GM12878 (cell line): ENCODE measurements around the gene GALK1. TPM values are rescaled to one million over a fixed set of nuclear protein-coding genes. Genes with fewer than 3 reads are reported as not detected.

ENCODE experiments used
- BACH1 ChIP-seq: fragments of 450-650 bp; IDR thresholded peaks from 2 replicates; pipeline ENCODE4 v1.6.1; 2017; ENCODE audit warnings: mild to moderate bottlenecking, borderline replicate concordance
- EED ChIP-seq: sonication (generic); IDR thresholded peaks from 2 replicates; pipeline ENCODE4 v1.6.1; 2016; ENCODE audit warnings: antibody characterized with exemption, low read depth
- EGR1 ChIP-seq, 2 experiments: IDR thresholded peaks; 1 replicate in 1 of 2; 2 replicates in 1 of 2; pipeline ENCODE4 v1.6.1; 2011 to 2012; ENCODE audit warnings: low read depth in 2 of 2, low read length in 2 of 2, borderline replicate concordance in 1 of 2, mild to moderate bottlenecking in 1 of 2, moderate library complexity in 1 of 2
- ESRRA ChIP-seq: IDR thresholded peaks from 2 replicates; pipeline ENCODE4 v1.6.1; 2012; ENCODE audit warnings: mild to moderate bottlenecking, low read length, improper control_type of control experiment
- EZH2 ChIP-seq: IDR thresholded peaks from 2 replicates; pipeline ENCODE4 v1.6.1; 2012; ENCODE audit warnings: low read depth, mild to moderate bottlenecking, control low read depth, inconsistent platforms, low read length, borderline replicate concordance; ENCODE audit not compliant: control insufficient read depth
- FOS ChIP-seq: IDR thresholded peaks from 3 replicates; pipeline ENCODE4 v1.6.1; 2011; ENCODE audit warnings: borderline replicate concordance; ENCODE audit not compliant: insufficient read length; ENCODE audit errors: extremely low read depth
- FOXK2 ChIP-seq: fragments of 450-650 bp; IDR thresholded peaks from 2 replicates; pipeline ENCODE4 v1.6.1; 2017; ENCODE audit warnings: mild to moderate bottlenecking, moderate library complexity
- HDAC6 ChIP-seq: fragments of 200-600 bp; sonication (generic); IDR thresholded peaks from one replicate; pipeline ENCODE4 v1.8.0; 2017; ENCODE audit warnings: antibody characterized with exemption; ENCODE audit not compliant: unreplicated experiment
- IKZF1 ChIP-seq: fragments of 450-650 bp; conservative IDR thresholded peaks from 2 replicates; pipeline ENCODE4 v1.6.1; 2017; ENCODE audit warnings: antibody characterized with exemption, mild to moderate bottlenecking
- MTA3 ChIP-seq: IDR thresholded peaks from 2 replicates; pipeline ENCODE4 v1.6.1; 2012; ENCODE audit warnings: low read length, inconsistent platforms, borderline replicate concordance
- NFIC ChIP-seq: IDR thresholded peaks from 2 replicates; pipeline ENCODE4 v1.6.1; 2012; ENCODE audit warnings: low read depth, mild to moderate bottlenecking, inconsistent platforms, low read length, moderate library complexity
- NR2F1 ChIP-seq: fragments of 450-650 bp; conservative IDR thresholded peaks from 2 replicates; pipeline ENCODE4 v1.6.1; 2017; ENCODE audit warnings: mild to moderate bottlenecking
- NRF1 ChIP-seq: conservative IDR thresholded peaks from 2 replicates; pipeline ENCODE4 v1.6.1; 2011; ENCODE audit warnings: mild to moderate bottlenecking, low read depth, low read length, improper control_type of control experiment
- POLR2A ChIP-seq: IDR thresholded peaks from 2 replicates; pipeline ENCODE4 v1.6.1; 2011; ENCODE audit warnings: low read depth, mild to moderate bottlenecking, low read length
- RCOR1 ChIP-seq: conservative IDR thresholded peaks from 2 replicates; pipeline ENCODE4 v1.6.1; 2012; ENCODE audit warnings: low read depth, low read length, improper control_type of control experiment
- SIN3A ChIP-seq: IDR thresholded peaks from 2 replicates; pipeline ENCODE4 v1.6.1; 2012; ENCODE audit warnings: low read depth, low read length, improper control_type of control experiment
- SMAD5 ChIP-seq: IDR thresholded peaks from 2 replicates; pipeline ENCODE4 v1.6.1; 2016; ENCODE audit warnings: antibody characterized with exemption, low read depth
- SMARCA5 ChIP-seq: fragments of 450-650 bp; IDR thresholded peaks from 2 replicates; pipeline ENCODE4 v1.6.1; 2017; ENCODE audit warnings: mild to moderate bottlenecking
- SUPT20H ChIP-seq: IDR thresholded peaks from 2 replicates; pipeline ENCODE4 v1.6.1; 2011; ENCODE audit warnings: low read depth, mild to moderate bottlenecking, low read length, moderate library complexity, borderline replicate concordance; ENCODE audit not compliant: control insufficient read depth
- TAF1 ChIP-seq: IDR thresholded peaks from 2 replicates; pipeline ENCODE4 v1.6.1; 2011; ENCODE audit warnings: mild to moderate bottlenecking, low read depth, low read length, borderline replicate concordance
- TCF7 ChIP-seq: IDR thresholded peaks from 2 replicates; pipeline ENCODE4 v1.6.1; 2014; ENCODE audit warnings: antibody characterized with exemption, borderline replicate concordance
- USF2 ChIP-seq: IDR thresholded peaks from 2 replicates; pipeline ENCODE4 v1.6.1; 2011; ENCODE audit warnings: low read depth, low read length, improper control_type of control experiment, borderline replicate concordance
- ZNF274 ChIP-seq: IDR thresholded peaks from one replicate; pipeline ENCODE4 v1.8.0; 2011; ENCODE audit not compliant: insufficient read length, insufficient read depth
- polyA plus RNA-seq, 11 experiments: library from polyadenylated mRNA; depleted of rRNA in 4 of 11; unstranded in 6 of 11; stranded (reverse) in 5 of 11; fragments of >200 nt; fragmentation: Nextera tagmentation in 4 of 11; fragmentation: Illumina TruSeq in 1 of 11; extraction: Ambion mirVana in 4 of 11; extraction: Trizol in 1 of 11; gene quantifications; 1 replicate in 1 of 11; 2 replicates in 10 of 11; pipeline versions ENCODE4 v1.2.1 to v1.2.3, GENCODE V29; 2011 to 2016; ENCODE audit warnings: inconsistent platforms in 2 of 11, missing spikeins in 2 of 11, low read depth in 1 of 11
- total RNA-seq, 4 experiments: library from RNA; depleted of rRNA in 3 of 4; stranded (reverse); fragments of >200 nt in 3 of 4; fragmentation: Illumina TruSeq in 1 of 4; extraction: Trizol in 1 of 4; gene quantifications; 2 replicates each; pipeline versions ENCODE4 v1.2.1 to v1.2.3, GENCODE V29; 2013 to 2021
- TF ChIP-seq, protein P1 (sequence below): fragments of 450-650 bp; IDR thresholded peaks from 2 replicates; pipeline ENCODE4 v1.6.1; 2018; ENCODE audit warnings: borderline replicate concordance, mild to moderate bottlenecking; ENCODE audit not compliant: partially characterized antibody
- TF ChIP-seq, protein P2 (sequence below): IDR thresholded peaks from 2 replicates; pipeline ENCODE4 v1.6.1; 2011; ENCODE audit warnings: low read depth, mild to moderate bottlenecking, low read length, moderate library complexity, borderline replicate concordance; ENCODE audit errors: extremely low read depth
- TF ChIP-seq, protein P3 (sequence below): IDR thresholded peaks from 2 replicates; pipeline ENCODE4 v1.6.1; 2012; ENCODE audit warnings: low read depth, low read length, improper control_type of control experiment
- TF ChIP-seq, protein P4 (sequence below): fragments of 450-650 bp; IDR thresholded peaks from 2 replicates; pipeline ENCODE4 v1.6.1; 2017; ENCODE audit warnings: mild to moderate bottlenecking, low read depth, inconsistent platforms; ENCODE audit not compliant: poor library complexity, severe bottlenecking

Gene GALK1
- total and polyA plus RNA-seq, 10 of the 15 experiments (the other 5 are each of a cell fraction or from before 2014, with no cell fraction given), result 0.21 to 43.8 (median 21.4) TPM

- TF ChIP-seq, protein P1, sequence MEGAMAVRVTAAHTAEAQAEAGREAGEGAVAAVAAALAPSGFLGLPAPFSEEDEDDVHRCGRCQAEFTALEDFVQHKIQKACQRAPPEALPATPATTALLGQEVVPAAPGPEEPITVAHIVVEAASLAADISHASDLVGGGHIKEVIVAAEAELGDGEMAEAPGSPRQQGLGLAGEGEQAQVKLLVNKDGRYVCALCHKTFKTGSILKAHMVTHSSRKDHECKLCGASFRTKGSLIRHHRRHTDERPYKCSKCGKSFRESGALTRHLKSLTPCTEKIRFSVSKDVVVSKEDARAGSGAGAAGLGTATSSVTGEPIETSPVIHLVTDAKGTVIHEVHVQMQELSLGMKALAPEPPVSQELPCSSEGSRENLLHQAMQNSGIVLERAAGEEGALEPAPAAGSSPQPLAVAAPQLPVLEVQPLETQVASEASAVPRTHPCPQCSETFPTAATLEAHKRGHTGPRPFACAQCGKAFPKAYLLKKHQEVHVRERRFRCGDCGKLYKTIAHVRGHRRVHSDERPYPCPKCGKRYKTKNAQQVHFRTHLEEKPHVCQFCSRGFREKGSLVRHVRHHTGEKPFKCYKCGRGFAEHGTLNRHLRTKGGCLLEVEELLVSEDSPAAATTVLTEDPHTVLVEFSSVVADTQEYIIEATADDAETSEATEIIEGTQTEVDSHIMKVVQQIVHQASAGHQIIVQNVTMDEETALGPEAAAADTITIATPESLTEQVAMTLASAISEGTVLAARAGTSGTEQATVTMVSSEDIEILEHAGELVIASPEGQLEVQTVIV, result no peak
- no peak for TF ChIP-seq ZNF274
- peak; percentile 93 for TF ChIP-seq NRF1
- no peak for TF ChIP-seq USF2
- 0 out of 2 replicates have a peak, but pooled peaks have one; percentile 5 for TF ChIP-seq SMAD5
- no peak for TF ChIP-seq SUPT20H
- no peak for TF ChIP-seq RCOR1
- TF ChIP-seq NFIC, result no peak
- no peak for TF ChIP-seq EZH2
- TF ChIP-seq TCF7, result no peak
- TF ChIP-seq FOS, result no peak
- TF ChIP-seq, protein P2, sequence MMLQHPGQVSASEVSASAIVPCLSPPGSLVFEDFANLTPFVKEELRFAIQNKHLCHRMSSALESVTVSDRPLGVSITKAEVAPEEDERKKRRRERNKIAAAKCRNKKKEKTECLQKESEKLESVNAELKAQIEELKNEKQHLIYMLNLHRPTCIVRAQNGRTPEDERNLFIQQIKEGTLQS, result peak; percentile 59; the same call in 1 of the 2 replicates
- no peak for TF ChIP-seq POLR2A
- TF ChIP-seq MTA3, result no peak
- TF ChIP-seq SIN3A, result no peak
- peak; percentile 71 for TF ChIP-seq EED
- no peak for TF ChIP-seq HDAC6
- TF ChIP-seq SMARCA5, result no peak
- no peak for TF ChIP-seq BACH1
- no peak for TF ChIP-seq NR2F1
- 0 out of 2 replicates have a peak, but pooled peaks have one; percentile 31 for TF ChIP-seq TAF1
- TF ChIP-seq ESRRA, result peak; percentile 53; the same call in 1 of the 2 replicates
- peak; percentile 29; the same call in 1 of the 2 replicates for TF ChIP-seq FOXK2
- no peak for TF ChIP-seq EGR1 (IDR thresholded peaks at IDR 0.05; ENCODE audit: borderline replicate concordance in 1 of 2, low read depth in 2 of 2, low read length in 2 of 2)
- TF ChIP-seq, protein P3, sequence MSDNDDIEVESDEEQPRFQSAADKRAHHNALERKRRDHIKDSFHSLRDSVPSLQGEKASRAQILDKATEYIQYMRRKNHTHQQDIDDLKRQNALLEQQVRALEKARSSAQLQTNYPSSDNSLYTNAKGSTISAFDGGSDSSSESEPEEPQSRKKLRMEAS, result no peak
- TF ChIP-seq, protein P4, sequence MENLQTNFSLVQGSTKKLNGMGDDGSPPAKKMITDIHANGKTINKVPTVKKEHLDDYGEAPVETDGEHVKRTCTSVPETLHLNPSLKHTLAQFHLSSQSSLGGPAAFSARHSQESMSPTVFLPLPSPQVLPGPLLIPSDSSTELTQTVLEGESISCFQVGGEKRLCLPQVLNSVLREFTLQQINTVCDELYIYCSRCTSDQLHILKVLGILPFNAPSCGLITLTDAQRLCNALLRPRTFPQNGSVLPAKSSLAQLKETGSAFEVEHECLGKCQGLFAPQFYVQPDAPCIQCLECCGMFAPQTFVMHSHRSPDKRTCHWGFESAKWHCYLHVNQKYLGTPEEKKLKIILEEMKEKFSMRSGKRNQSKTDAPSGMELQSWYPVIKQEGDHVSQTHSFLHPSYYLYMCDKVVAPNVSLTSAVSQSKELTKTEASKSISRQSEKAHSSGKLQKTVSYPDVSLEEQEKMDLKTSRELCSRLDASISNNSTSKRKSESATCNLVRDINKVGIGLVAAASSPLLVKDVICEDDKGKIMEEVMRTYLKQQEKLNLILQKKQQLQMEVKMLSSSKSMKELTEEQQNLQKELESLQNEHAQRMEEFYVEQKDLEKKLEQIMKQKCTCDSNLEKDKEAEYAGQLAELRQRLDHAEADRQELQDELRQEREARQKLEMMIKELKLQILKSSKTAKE, result no peak
- TF ChIP-seq IKZF1, result peak; percentile 100
These were observed 19.6 kb upstream of the GALK1 start, which contains the start of gene UNK (continued) for GRCh38 chr17:75784473-75785015.
